ENCODE measurements around the gene TET2.

GRCh38 chr4:105122350-105122749 lies 24.3 kb upstream of the TET2 start:
- TF ChIP-seq POLR2A (IDR thresholded peaks at IDR 0.05) (no peak), CTCF (IDR thresholded peaks at IDR 0.05) (no peak)
